Ishikawa (cell line): ENCODE data around the gene CXCL8.

ENCODE experiments used
- CEBPB ChIP-seq: IDR thresholded peaks from 2 replicates; pipeline ENCODE4 v1.6.1; 2012
- CREB1 ChIP-seq: IDR thresholded peaks from 2 replicates; pipeline ENCODE4 v1.6.1; 2012; ENCODE audit warnings: low read depth
- EGR1 ChIP-seq: IDR thresholded peaks from 2 replicates; pipeline ENCODE4 v1.6.1; 2012
- EP300 ChIP-seq: IDR thresholded peaks from 2 replicates; pipeline ENCODE4 v1.6.1; 2012; ENCODE audit warnings: borderline replicate concordance
- FOXM1 ChIP-seq: IDR thresholded peaks from 2 replicates; pipeline ENCODE4 v1.6.1; 2012; ENCODE audit warnings: low read depth, borderline replicate concordance
- MAX ChIP-seq: IDR thresholded peaks from 2 replicates; pipeline ENCODE4 v1.6.1; 2012
- NFIC ChIP-seq: IDR thresholded peaks from 2 replicates; pipeline ENCODE4 v1.6.1; 2012
- RAD21 ChIP-seq: IDR thresholded peaks from 2 replicates; pipeline ENCODE4 v1.6.1; 2012; ENCODE audit warnings: low read depth
- REST ChIP-seq: IDR thresholded peaks from 2 replicates; pipeline ENCODE4 v1.6.1; 2012; ENCODE audit warnings: low read depth, mild to moderate bottlenecking
- TAF1 ChIP-seq: IDR thresholded peaks from 2 replicates; pipeline ENCODE4 v1.6.1; 2012; ENCODE audit warnings: low read depth, mild to moderate bottlenecking
- TCF12 ChIP-seq: IDR thresholded peaks from 2 replicates; pipeline ENCODE4 v1.6.1; 2012; ENCODE audit warnings: low read depth
- TEAD4 ChIP-seq: IDR thresholded peaks from 2 replicates; pipeline ENCODE4 v1.6.1; 2012
- USF1 ChIP-seq: IDR thresholded peaks from 2 replicates; pipeline ENCODE4 v1.6.1; 2012
- YY1 ChIP-seq: IDR thresholded peaks from 2 replicates; pipeline ENCODE4 v1.6.1; 2012; ENCODE audit warnings: low read depth
- ZBTB7A ChIP-seq: IDR thresholded peaks from 2 replicates; pipeline ENCODE4 v1.6.1; 2012; ENCODE audit warnings: low read depth

The CXCL8 gene

GRCh38 chr4:73761856-73762255 lies 21.5 kb downstream of the CXCL8 start:
- no peak for TF ChIP-seq RAD21
- no peak for TF ChIP-seq EGR1
- TF ChIP-seq TEAD4, result no peak
- no peak for TF ChIP-seq ZBTB7A
- no peak for TF ChIP-seq USF1
- TF ChIP-seq NFIC, result no peak
- TF ChIP-seq MAX, result no peak
- TF ChIP-seq REST, result no peak
- TF ChIP-seq CEBPB, result no peak
- TF ChIP-seq EP300, result no peak
- no peak for TF ChIP-seq FOXM1
- no peak for TF ChIP-seq TCF12
- TF ChIP-seq TAF1, result no peak
- TF ChIP-seq YY1, result no peak
- no peak for TF ChIP-seq CREB1

- TF ChIP-seq TCF12 (no peak), EP300 (no peak), MAX (no peak), TAF1 (no peak), USF1 (no peak), YY1 (no peak), REST (no peak), CEBPB (no peak), RAD21 (no peak), NFIC (no peak), EGR1 (no peak), CREB1 (no peak)
Measured at GRCh38 chr4:73762409-73762808, 22.0 kb downstream of the CXCL8 start.

- TF ChIP-seq ZBTB7A (no peak), TEAD4 (no peak), CEBPB (no peak), TAF1 (no peak), REST (no peak), RAD21 (no peak), MAX (no peak)
Measured at GRCh38 chr4:73763877-73764276, 23.5 kb downstream of the CXCL8 start.

GRCh38 chr4:73764513-73764912 lies 24.1 kb downstream of the CXCL8 start:
- TF ChIP-seq TEAD4 (no peak), EP300 (no peak), CREB1 (no peak), NFIC (no peak), FOXM1 (no peak), ZBTB7A (no peak), MAX (no peak), TAF1 (no peak), YY1 (no peak), USF1 (no peak), REST (no peak), EGR1 (no peak), RAD21 (no peak), CEBPB (no peak), TCF12 (no peak)
